WTC11 (cell line): ENCODE data around the gene NR1D1. TPM values are rescaled to one million over a fixed set of nuclear protein-coding genes. Genes with fewer than 3 reads are reported as not detected.

ENCODE experiments used
- ATAC-seq: fragments of 200-7000 bp; cut with Tn5 transposase; 2 replicates; pipeline ENCODE4 v1.10.0; 2021; ENCODE audit warnings: mild to moderate bottlenecking, moderate library complexity
- CTCF ChIA-PET: fragments of 300-600 bp; sonication (Branson Sonifier 250); formaldehyde crosslinking; loops from one replicate; lab custom pipeline; 2021; ENCODE audit warnings: antibody characterized with exemption; lab: Charles Lee
- POLR2A ChIA-PET: fragments of 350-600 bp; sonication (Branson Sonifier 250); formaldehyde crosslinking; loops from one replicate; lab custom pipeline; 2021; ENCODE audit warnings: antibody characterized with exemption; lab: Charles Lee
- DNase-seq: peaks from one replicate; pipeline ENCODE4 v3.0.0; 2021; ENCODE audit warnings: low spot score
- H3K27ac Mint-ChIP-seq: 2 replicates; pipeline ENCODE4 v1.8.0; 2021; ENCODE audit warnings: mixed read lengths
- H3K27me3 Mint-ChIP-seq: 2 replicates; pipeline ENCODE4 v1.8.0; 2021; ENCODE audit warnings: low read depth, mild to moderate bottlenecking, moderate library complexity, mixed read lengths
- H3K36me3 Mint-ChIP-seq: 2 replicates; pipeline ENCODE4 v1.8.0; 2021; ENCODE audit warnings: mixed read lengths
- H3K4me1 Mint-ChIP-seq: 2 replicates; pipeline ENCODE4 v1.8.0; 2022; ENCODE audit warnings: mixed read lengths
- H3K4me3 Mint-ChIP-seq: 2 replicates; pipeline ENCODE4 v1.8.0; 2021; ENCODE audit warnings: mild to moderate bottlenecking, moderate library complexity, mixed read lengths
- H3K9me3 Mint-ChIP-seq: 2 replicates; pipeline ENCODE4 v1.8.0; 2021; ENCODE audit warnings: mixed read lengths
- CREM ChIP-seq: sonication (generic); formaldehyde crosslinking; IDR thresholded peaks from 2 replicates; pipeline ENCODE4 v1.8.1; 2022; ENCODE audit warnings: mild to moderate bottlenecking, missing genetic modification reagents, moderate library complexity
- OVOL2 ChIP-seq: fragments of 250-450 bp; sonication (Bioruptor Pico); IDR thresholded peaks from 2 replicates; pipeline ENCODE4 v1.9.0; 2021; ENCODE audit warnings: mild to moderate bottlenecking, borderline replicate concordance
- RORB ChIP-seq: fragments of 250-450 bp; sonication (Bioruptor Pico); IDR thresholded peaks from 2 replicates; pipeline ENCODE4 v1.9.0; 2021; ENCODE audit warnings: mild to moderate bottlenecking
- SMAD3 ChIP-seq: sonication (generic); formaldehyde crosslinking; IDR thresholded peaks from 2 replicates; pipeline ENCODE4 v1.8.0; 2022; ENCODE audit warnings: missing genetic modification reagents, mild to moderate bottlenecking, borderline replicate concordance
- SP1 ChIP-seq: sonication (generic); formaldehyde crosslinking; conservative IDR thresholded peaks from 2 replicates; pipeline ENCODE4 v1.8.1; 2022; ENCODE audit warnings: missing genetic modification reagents
- ZBTB21 ChIP-seq: sonication (generic); formaldehyde crosslinking; IDR thresholded peaks from 2 replicates; pipeline ENCODE4 v1.8.1; 2023; ENCODE audit warnings: mild to moderate bottlenecking, missing genetic modification reagents, borderline replicate concordance
- ZNF263 ChIP-seq: sonication (generic); formaldehyde crosslinking; IDR thresholded peaks from 2 replicates; pipeline ENCODE4 v1.8.1; 2022; ENCODE audit warnings: low read depth, mild to moderate bottlenecking, moderate library complexity, missing genetic modification reagents
- ZNF317 ChIP-seq: sonication (generic); formaldehyde crosslinking; IDR thresholded peaks from 2 replicates; pipeline ENCODE4 v1.8.1; 2023; ENCODE audit warnings: low read depth, mild to moderate bottlenecking, moderate library complexity, missing genetic modification reagents, borderline replicate concordance
- ZNF396 ChIP-seq: fragments of 250-450 bp; sonication (Bioruptor Pico); IDR thresholded peaks from 2 replicates; pipeline ENCODE4 v1.8.0; 2021; ENCODE audit warnings: mild to moderate bottlenecking, moderate library complexity, borderline replicate concordance
- ZNF423 ChIP-seq: fragments of 250-450 bp; sonication (Bioruptor Pico); IDR thresholded peaks from 2 replicates; pipeline ENCODE4 v2.1.2; 2022; ENCODE audit warnings: mild to moderate bottlenecking, moderate library complexity
- total RNA-seq: library from RNA; stranded (reverse); gene quantifications from 3 replicates; pipeline ENCODE4 v1.2.3, GENCODE V29; 2021
- TF ChIP-seq, protein P1 (sequence below): fragments of 250-450 bp; sonication (Bioruptor Pico); conservative IDR thresholded peaks from 2 replicates; pipeline ENCODE4 v1.9.0; 2021; ENCODE audit warnings: mild to moderate bottlenecking
- TF ChIP-seq, protein P2 (sequence below): sonication (generic); formaldehyde crosslinking; IDR thresholded peaks from 2 replicates; pipeline ENCODE4 v1.8.1; 2023; ENCODE audit warnings: mild to moderate bottlenecking, missing genetic modification reagents
- TF ChIP-seq, protein P3 (sequence below): sonication (generic); formaldehyde crosslinking; IDR thresholded peaks from 2 replicates; pipeline ENCODE4 v1.8.1; 2023; ENCODE audit warnings: mild to moderate bottlenecking, missing genetic modification reagents, moderate library complexity
- TF ChIP-seq, protein P4 (sequence below): sonication (generic); formaldehyde crosslinking; IDR thresholded peaks from 2 replicates; pipeline ENCODE4 v1.8.1; 2023; ENCODE audit warnings: mild to moderate bottlenecking, missing genetic modification reagents
- TF ChIP-seq, protein P5 (sequence below): sonication (generic); formaldehyde crosslinking; IDR thresholded peaks from 2 replicates; pipeline ENCODE4 v1.8.0; 2023; ENCODE audit warnings: missing genetic modification reagents

The NR1D1 gene
- total RNA-seq, 1 experiment from 2014 or later: 5.6 TPM

DNA sequence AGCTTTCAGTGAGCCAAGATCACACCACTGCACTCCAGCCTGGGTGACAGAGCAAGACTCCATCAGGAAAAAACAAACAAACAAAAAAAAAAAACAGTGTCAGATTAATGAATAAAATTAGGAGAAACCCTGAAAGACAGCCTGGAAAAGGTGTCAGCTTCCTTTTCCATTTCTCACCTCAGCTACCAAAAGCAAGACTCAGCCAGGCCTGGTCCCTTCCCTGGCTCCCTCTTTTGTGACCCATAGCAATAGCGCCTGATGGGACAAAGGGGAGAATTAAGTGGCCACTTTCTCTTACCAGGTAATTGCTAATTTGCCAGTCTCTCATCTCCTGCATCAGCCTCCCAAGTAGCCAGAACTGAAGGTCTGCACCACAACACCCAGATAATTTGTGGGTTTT is 41.5 kb downstream of the NR1D1 start:
- peaks cover 22% of the 10 kb centered on the region for H3K27me3 Mint-ChIP-seq
- CTCF ChIA-PET: interaction anchor here (0.8 to 11.2 kb wide), 7 partner anchors 18 to 52 kb away, joined by 3 to 252 read pairs (median 5); no protein-coding TSS in a partner anchor
- ATAC-seq: no peak
- H3K27ac Mint-ChIP-seq: no peak overlapping the region
- no peak for DNase-seq
- TF ChIP-seq, protein P1, sequence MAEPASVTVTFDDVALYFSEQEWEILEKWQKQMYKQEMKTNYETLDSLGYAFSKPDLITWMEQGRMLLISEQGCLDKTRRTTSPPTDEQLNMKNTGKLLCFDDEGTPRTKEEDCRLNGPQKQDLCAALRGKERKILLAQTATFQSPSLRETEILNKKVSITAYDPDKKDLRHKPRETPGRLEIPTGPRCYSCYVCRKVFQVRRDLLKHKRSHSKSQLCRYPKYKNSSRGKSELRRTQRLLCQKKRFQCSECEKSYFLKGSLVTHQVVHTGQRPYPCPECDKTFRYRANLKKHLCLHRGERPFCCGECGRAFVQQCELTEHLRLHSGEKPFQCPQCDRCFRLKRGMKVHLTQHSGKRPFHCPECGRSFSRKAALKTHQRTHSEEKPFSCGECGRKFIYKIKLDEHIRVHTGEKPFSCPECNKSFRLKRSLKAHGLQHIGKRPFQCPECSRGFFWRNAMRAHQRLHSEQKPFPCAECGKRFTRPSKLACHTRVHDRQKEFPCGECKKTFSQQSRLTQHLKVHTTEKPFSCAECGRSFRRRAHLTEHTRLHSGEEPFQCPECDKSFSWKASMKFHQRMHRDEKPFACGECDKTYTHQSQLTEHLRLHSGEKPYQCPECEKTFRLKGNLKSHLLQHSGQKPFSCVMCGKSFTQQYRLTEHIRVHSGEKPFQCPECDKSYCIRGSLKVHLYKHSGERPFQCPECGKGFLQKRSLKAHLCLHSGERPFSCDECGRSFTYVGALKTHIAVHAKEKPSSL (CRISPR knock-in tag): no peak
- TF ChIP-seq, protein P2, sequence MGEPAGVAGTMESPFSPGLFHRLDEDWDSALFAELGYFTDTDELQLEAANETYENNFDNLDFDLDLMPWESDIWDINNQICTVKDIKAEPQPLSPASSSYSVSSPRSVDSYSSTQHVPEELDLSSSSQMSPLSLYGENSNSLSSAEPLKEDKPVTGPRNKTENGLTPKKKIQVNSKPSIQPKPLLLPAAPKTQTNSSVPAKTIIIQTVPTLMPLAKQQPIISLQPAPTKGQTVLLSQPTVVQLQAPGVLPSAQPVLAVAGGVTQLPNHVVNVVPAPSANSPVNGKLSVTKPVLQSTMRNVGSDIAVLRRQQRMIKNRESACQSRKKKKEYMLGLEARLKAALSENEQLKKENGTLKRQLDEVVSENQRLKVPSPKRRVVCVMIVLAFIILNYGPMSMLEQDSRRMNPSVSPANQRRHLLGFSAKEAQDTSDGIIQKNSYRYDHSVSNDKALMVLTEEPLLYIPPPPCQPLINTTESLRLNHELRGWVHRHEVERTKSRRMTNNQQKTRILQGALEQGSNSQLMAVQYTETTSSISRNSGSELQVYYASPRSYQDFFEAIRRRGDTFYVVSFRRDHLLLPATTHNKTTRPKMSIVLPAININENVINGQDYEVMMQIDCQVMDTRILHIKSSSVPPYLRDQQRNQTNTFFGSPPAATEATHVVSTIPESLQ: no peak
- TF ChIP-seq OVOL2 (CRISPR knock-in tag) (no peak), SP1 (CRISPR knock-in tag) (no peak), ZNF317 (CRISPR knock-in tag) (no peak), ZNF423 (no peak), ZNF396 (CRISPR knock-in tag) (no peak), CREM (CRISPR knock-in tag) (no peak)
- TF ChIP-seq, protein P3, sequence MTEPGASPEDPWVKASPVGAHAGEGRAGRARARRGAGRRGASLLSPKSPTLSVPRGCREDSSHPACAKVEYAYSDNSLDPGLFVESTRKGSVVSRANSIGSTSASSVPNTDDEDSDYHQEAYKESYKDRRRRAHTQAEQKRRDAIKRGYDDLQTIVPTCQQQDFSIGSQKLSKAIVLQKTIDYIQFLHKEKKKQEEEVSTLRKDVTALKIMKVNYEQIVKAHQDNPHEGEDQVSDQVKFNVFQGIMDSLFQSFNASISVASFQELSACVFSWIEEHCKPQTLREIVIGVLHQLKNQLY (CRISPR knock-in tag): no peak
- TF ChIP-seq, all 79 proteins: peak for 0
- Mint-ChIP-seq H3K36me3 (peaks cover 3% of the 10 kb centered on the region), H3K4me1 (peaks cover 43% of the 10 kb centered on the region), H3K4me3 (no peak overlapping the region), H3K9me3 (no peaks in the 10 kb centered on the region)
- POLR2A ChIA-PET: no interaction called here

DNA sequence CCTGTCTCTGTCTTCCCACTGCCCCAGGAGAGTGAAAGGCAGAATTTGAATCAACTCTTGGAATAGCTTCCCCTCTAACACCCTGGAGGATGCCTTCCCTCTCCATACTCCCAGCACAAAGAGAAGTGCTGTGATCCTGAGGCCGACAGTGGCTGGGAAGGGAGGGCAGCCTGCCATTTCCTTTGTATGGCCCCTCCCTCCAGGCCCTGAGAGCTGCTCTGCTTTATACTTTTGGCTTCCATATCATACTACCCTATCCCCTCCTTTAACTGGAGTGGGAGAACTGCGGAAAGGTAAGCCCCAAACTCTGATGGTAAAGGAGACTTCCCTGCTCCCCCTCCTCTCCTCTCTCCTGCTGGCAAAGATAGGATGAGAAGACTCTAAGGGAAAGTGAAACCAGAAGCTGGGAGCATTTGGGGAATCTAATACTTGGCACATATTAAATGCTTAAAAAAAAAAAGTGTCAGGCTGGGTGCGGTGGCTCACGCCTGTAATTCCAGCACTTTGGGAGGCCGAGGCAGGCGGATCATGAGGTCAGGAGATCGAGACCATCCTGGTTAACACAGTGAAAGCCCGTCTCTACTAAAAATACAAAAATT is 42.1 kb downstream of the NR1D1 start:
- no peak for DNase-seq
- ChIA-PET CTCF (interaction anchor here (0.8 to 11.2 kb wide), 8 partner anchors 18 to 53 kb away, joined by 3 to 252 read pairs (median 6); no protein-coding TSS in a partner anchor), POLR2A (no interaction called here)
- no peaks in the 10 kb centered on the region for H3K9me3 Mint-ChIP-seq
- no peak overlapping the region for H3K4me3 Mint-ChIP-seq
- H3K36me3 Mint-ChIP-seq: peaks cover 5% of the 10 kb centered on the region
- no peak for ATAC-seq
- no peak for TF ChIP-seq RORB (CRISPR knock-in tag)
- TF ChIP-seq, protein P4, sequence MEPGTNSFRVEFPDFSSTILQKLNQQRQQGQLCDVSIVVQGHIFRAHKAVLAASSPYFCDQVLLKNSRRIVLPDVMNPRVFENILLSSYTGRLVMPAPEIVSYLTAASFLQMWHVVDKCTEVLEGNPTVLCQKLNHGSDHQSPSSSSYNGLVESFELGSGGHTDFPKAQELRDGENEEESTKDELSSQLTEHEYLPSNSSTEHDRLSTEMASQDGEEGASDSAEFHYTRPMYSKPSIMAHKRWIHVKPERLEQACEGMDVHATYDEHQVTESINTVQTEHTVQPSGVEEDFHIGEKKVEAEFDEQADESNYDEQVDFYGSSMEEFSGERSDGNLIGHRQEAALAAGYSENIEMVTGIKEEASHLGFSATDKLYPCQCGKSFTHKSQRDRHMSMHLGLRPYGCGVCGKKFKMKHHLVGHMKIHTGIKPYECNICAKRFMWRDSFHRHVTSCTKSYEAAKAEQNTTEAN: no peak
- peaks cover 17% of the 10 kb centered on the region for H3K27me3 Mint-ChIP-seq
- no peak overlapping the region for H3K27ac Mint-ChIP-seq
- peaks cover 42% of the 10 kb centered on the region for H3K4me1 Mint-ChIP-seq

DNA sequence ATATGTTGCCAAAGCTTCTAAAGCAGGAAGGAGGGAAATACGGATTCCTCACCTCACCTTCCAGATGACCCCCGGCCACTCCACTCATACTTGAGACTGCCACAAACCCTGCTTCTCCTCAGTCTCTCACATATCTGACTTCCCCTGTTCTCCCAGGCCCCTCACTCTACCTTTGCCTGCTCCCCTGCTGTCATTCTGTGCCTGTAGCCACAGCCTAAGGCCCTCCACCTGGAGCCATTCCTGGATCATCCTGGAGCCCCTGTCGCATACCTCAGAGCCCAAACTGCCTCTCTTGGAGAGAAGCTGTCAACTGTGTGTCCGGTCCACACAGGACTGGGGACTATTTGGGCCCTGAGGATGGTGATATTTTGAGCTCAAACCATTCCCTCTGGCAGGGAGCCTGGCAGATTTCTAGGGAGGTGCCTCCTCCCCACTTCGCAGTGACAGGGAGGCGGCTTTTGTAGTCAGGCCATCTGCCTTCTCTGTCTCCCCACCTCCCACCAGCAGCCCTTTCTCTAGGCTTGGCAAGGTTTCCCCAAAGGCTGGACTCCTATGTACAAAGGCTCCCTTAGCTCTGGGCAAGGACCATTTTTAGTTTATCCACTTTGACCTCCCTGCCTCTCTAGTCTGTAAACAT is 43.9 kb downstream of the NR1D1 start:
- DNase-seq (no peak), ATAC-seq (no peak)
- Mint-ChIP-seq H3K4me3 (no peak overlapping the region), H3K27ac (no peak overlapping the region), H3K36me3 (peaks cover 18% of the 10 kb centered on the region), H3K4me1 (peaks cover 34% of the 10 kb centered on the region), H3K9me3 (no peaks in the 10 kb centered on the region), H3K27me3 (peaks cover 9% of the 10 kb centered on the region)
- POLR2A ChIA-PET: no interaction called here
- CTCF ChIA-PET: interaction anchor here (0.6 to 2.1 kb wide), 4 partner anchors 10 to 30 kb away, joined by 3 to 9 read pairs (median 4); no protein-coding TSS in a partner anchor
- TF ChIP-seq ZBTB21: no peak
- TF ChIP-seq, protein P5, sequence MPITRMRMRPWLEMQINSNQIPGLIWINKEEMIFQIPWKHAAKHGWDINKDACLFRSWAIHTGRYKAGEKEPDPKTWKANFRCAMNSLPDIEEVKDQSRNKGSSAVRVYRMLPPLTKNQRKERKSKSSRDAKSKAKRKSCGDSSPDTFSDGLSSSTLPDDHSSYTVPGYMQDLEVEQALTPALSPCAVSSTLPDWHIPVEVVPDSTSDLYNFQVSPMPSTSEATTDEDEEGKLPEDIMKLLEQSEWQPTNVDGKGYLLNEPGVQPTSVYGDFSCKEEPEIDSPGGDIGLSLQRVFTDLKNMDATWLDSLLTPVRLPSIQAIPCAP (CRISPR knock-in tag): no peak
- TF ChIP-seq, protein P2: no peak
- TF ChIP-seq SMAD3 (CRISPR knock-in tag): no peak
- TF ChIP-seq ZNF263 (CRISPR knock-in tag): no peak
- TF ChIP-seq, protein P1 (CRISPR knock-in tag): no peak
- TF ChIP-seq ZNF396 (CRISPR knock-in tag): no peak
